GM19452 (cell line): ENCODE measurements around the gene CYP2B6.
"Not testable (repeated sequence)": the region's sequence is repeated elsewhere in the genome, so short reads cannot be mapped to it uniquely, and the experiment has no call there.

Experiments used
- ATAC-seq: cut with Tn5 transposase; IDR thresholded peaks from one replicate; pipeline ENCODE4 v1.9.1; 2021; ENCODE audit not compliant: unreplicated experiment

Gene CYP2B6

DNA sequence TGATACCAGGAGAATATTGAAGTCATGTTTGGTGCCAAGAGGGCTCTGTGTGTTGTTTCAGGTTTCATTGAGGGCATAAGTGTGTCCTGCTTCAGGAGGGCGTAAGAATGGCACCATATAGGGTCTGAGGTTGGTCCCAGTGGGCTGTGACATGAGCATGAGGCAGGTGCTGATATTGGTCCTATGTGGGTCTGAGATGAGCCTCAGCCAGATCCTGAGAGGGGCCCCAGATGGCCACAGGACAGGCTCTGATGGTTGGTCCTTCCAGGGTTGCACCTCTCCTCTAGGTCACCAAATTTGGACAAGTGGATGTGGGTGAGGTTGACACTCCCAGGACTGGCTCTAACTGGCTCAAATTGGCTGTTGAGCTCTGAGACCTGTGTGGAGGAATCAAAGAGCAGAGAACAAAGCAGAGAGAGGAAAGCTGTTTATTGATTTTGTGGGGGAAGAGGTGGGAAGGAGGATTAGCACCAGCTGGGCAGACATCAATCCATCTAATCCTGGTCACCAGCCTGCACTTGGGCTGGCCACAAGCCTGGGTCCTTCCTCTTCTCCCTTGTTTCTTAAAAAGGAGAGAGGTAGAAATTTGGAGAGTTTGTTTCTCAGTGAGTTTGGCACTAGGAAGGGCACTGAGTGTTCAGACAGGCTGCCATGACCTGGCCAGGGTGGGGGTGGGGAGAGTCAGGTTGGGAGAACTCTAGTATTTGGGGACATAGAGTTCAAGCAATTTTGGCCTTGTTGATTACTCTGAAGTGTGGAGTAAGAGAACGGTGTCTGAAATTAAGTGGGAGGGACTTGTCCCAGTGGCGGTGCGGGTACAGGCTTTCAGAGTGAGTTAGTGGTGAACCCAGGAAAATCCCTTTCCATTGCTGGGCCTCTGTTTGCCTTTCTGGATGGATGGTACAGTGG, 38.7 kb downstream of the CYP2B6 start:
- ATAC-seq: no peak

GRCh38 chr19:41030651-41031050, 39.6 kb downstream of the CYP2B6 start:
- no peak for ATAC-seq

DNA sequence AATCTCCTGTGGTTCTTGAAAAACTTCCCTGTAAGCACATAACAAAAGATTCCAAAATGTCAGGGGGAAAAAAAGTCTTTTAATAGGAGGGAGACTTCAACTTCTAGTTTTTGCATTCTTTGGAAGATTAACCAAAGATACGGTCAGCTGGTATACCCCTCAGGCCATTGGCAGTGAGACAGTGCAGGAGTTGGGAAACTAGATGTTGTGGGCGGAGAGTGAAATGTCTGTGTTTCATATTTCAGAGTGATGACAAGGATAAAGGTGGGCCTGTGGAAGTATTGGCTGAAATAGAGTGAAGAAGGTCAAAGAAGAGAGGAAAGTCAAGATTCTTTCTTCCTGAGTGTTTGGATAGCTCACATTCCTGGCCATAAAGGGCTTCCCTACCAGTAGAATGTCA, 40.8 kb downstream of the CYP2B6 start:
- ATAC-seq: no peak

- ATAC-seq: not testable (repeated sequence)
Observed at GRCh38 chr19:41033324-41033723, 42.2 kb downstream of the CYP2B6 start.

DNA sequence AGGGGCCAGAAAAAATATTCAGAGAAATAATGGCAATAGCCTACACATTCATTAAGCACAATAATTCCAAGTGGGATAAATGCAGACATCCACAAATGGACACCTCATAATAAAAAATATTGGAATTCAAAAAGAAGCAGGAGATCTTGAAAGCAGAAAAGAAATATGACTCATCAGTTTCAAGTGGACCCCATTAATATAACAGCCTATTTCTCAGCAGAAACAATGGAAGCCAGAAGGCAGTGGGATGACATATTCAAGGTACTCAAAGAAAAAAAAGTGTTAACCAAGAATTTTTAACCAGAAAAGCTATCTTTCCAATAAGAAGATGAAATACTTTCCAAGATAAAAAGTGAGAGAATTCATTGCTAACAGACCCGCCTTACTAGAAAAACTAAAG, 48.7 kb downstream of the CYP2B6 start:
- ATAC-seq: no peak

- not testable (repeated sequence) for ATAC-seq
Observed at GRCh38 chr19:41045095-41045494, 54.0 kb downstream of the CYP2B6 start.

DNA sequence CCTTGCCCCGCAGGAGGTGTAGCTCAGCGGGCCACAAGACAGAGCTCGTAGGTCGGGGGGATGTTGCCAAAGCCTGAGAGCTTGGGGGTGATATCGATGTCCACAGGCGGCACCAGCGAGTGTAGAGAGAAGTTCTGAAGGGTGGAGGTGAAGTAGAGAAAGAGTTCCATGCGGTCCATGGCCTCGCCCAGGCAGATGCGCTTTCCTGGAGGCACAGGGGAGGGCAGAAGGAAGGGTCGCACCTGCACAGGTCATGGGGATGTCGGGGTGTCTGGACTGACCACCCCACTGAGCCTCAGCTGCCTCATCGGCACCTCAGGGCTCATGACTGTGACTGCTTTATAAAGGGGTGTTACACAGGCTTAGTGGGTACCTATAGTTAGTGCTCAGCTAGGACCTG, 59.3 kb downstream of the CYP2B6 start:
- no peak for ATAC-seq

- ATAC-seq: not testable (repeated sequence)
Observed at GRCh38 chr19:41052162-41052561, 61.1 kb downstream of the CYP2B6 start.

DNA sequence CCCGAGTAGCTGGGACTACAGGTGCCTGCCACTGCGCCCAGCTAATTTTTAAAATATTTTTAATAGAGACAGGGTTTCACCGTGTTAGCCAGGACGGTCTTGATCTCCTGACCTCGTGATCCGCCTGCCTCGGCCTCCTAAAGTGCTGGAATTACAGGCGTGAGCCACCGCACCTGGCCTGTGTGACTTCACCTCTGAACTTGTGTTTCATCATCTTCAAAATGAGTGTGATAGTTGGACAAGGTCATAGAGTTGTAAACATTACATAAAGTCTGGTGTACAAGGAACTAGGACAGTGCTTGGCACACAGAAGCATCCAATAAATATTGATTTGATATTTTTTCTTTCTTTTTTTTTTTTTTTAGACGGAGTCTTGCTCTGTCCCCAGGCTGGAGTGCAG, 62.2 kb downstream of the CYP2B6 start:
- not testable (repeated sequence) for ATAC-seq

- no peak for ATAC-seq
Observed at GRCh38 chr19:41064974-41065569, 74.0 kb downstream of the CYP2B6 start.
